Uterine smooth muscle cell (primary cell): Measurements from ENCODE around the gene LRRTM3. TPM values are rescaled to one million over a fixed set of nuclear protein-coding genes. Genes with fewer than 3 reads are reported as not detected.

Source experiments
- total RNA-seq: library from RNA; depleted of rRNA; stranded (reverse); fragments of >200 nt; gene quantifications from 2 replicates; pipeline ENCODE4 v1.2.3, GENCODE V29; 2014

The LRRTM3 gene
- total RNA-seq: under 0.01 TPM in 2 replicates

GRCh38 chr10:66925896-66926715 lies at the start of gene LRRTM3:
TSS of gene LRRTM3 (plus strand) at chr10:66926036.

